ENCODE results near the gene TMOD2.
"Not testable (repeated sequence)": the region's sequence is repeated elsewhere in the genome, so short reads cannot be mapped to it uniquely, and the experiment has no call there.

The TMOD2 gene

DNA sequence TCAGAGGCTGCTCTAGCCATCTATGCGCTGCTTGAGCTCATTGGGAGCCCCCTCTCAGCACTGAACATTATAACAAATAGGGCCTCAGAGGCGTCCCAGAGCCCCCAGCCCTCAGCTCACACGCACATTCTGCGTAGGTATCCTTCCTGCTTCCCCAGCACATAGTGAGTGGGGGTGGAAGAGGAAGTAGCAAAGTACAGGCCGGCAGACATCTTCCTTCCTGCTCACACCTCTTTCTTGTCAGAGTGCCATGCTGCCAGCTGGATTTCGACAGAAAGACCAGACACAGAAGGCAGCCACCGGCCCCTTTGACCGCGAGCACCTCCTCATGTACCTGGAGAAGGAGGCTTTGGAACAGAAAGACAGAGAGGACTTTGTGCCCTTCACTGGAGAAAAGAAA lies 16.6 kb downstream of the TMOD2 start:
- DNase-seq = peak in 1 of 58 donors; percentile 7

DNA sequence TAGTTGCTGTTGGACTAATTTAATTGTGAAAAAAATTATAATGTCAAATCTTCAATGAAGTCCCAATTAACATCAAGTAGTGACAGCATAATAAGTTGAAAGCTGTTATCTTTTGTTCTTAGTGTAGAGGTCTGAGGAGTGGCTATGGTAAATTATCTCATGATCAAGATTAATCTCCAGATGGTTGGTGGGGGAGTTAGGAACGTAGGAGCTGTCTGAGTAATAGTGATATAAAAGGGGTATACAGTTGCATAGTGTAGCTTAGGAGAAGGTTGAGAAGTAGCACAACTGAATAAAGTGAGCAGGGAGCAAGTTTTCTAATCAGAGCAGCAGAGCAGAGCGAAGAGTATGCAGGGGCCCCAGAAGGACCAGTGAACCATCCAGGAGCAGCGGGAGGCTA lies 19.5 kb downstream of the TMOD2 start:
- no peak for DNase-seq

DNA sequence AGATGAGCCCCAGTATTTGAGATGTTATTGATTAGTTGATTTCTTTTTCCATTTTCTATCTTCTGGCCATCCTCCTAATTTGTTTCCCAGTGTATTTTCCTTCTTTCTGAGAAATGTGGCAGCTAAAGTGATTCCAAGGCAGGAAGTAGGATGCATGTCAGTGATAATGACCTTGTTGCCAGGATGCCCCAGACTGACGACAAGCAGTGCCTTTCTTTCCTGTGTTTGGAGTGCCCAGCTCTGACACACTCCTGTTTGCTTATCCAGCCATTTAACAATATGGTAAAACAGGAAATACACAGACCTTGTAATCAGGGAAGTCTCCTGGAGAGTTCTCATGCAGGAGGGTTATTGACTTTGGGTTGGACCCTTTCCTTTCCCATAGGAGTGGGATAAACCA lies 20.4 kb downstream of the TMOD2 start:
- no peak for DNase-seq

DNA sequence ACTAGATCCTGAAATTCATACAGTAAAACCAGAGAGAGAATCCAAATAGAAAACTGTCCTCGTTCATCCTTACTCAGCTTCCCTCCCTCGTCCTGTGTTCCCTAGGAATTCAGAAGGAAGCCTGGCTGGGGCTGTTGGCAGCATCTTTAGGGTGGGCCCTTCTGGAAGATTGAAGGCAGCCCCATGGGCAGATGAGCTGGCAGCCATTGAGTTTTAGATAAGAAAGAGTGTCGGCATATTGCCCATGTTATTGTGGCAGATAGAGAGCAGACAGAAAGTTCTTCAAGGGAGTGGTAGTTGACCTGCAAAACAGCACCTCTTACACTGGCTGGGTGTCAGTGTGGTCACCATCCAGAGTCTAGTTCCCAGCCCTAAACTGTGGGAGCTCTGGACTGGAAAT lies 23.5 kb downstream of the TMOD2 start:
- DNase-seq = no peak

DNA sequence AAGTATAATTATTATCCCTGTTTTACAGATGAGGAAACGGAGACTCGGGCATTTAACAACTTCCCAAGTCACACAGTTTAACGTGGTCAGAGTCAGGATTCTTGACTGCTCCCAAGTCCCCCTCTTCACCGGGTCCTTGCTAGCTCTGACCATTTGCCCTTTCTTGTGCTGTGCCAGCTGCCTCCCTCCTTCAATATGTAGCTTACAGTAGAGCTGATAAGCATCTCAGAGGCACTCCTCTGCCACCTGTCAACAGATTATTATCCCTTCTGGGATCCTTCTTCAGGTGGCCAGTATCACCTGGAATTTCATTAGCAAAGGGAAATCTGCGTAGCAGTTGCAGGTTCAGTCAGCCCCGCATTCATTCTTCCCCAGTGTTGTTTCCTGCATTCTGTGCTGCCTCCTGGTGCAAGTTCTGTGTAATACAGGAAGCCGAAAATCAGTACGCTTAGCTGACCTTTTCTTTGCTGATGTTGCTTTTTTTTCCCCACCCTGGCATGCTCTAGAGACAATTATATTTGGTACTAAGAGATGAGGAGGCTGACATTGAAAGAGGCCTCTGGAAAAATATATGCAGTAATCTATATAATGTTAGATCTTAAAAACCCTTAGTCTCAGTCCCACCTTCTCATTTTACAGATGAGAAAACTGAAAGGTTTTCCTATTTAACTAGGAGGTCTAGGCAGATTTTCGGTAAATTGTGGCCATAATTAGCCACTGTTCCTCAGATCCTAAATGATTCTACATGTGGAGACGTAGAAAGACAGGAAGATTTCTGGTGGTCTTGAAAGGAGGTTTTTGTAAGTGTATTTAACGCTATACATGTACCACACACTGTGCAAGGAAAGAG lies 24.8 kb downstream of the TMOD2 start:
- DNase-seq = peak in 27 of 58 donors; percentile 7 to 60 (median 25)

DNA sequence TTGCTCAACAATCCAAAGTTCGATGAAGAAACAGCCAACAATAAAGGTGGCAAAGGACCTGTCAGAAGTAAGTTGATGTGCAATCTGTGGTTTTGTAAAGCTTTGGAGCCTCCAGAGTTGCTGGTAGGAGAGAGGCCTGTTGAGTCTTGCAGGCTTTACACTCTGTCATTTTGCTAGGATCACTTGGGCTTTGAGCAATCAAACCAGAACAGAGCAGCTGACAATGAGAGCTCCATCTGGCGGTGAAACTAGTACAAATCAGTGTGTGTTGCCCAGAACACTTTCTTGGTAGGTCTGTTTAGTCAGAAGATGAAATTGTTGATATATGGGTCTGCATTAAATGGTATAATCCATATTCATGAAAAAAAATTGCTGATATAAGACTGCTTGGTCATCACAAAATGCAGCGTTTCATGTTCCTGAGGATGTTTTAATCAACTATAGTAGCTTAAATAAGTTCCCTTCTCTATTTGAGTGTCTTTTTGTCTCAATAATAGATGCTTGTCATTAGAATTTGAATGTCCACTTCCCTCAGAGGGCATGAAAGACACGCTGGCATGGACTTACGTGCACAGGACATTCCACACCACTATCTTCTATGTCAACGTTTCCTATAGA lies 25.7 kb downstream of the TMOD2 start:
- peak in 43 of 58 donors; percentile 16 to 81 (median 50) for DNase-seq

DNA sequence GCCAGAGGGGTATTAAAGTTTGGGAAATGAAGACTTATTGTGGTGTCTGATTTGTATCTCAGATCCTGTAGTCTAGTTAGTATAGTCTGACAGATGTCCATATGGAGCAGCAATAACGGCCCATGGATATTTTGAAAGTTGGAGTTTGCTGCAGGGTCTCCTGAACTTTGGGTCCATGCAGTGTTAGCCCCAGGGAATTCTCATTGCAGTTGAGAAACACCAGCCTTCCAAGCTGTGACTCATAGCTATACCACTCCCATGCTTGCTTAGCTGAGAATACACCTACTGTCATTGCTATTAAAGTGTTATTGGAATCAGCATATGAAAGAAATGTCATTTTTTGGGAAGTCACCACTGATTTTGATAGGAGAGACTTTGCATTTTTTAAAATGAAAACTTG lies 29.2 kb downstream of the TMOD2 start:
- DNase-seq = no peak

DNA sequence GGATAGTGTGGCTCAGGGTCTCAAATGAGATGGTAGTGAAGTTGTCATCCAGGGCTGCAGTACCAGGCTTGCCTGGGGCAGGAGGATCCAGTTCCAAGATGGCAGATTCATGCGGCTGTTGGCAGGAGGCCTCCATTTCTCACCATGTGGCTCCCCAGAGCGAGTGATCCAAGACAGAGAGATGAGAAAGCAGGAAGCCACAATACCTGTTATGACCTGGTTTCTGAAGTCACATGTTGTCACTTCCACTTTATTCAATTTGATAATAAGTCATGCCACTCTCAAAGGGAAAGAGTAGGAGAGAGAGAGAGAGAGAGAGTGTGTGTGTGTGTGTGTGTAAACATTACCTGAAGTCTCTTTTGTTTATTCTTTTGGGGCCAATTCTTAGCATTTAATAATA lies 30.1 kb downstream of the TMOD2 start:
- DNase-seq = no peak

DNA sequence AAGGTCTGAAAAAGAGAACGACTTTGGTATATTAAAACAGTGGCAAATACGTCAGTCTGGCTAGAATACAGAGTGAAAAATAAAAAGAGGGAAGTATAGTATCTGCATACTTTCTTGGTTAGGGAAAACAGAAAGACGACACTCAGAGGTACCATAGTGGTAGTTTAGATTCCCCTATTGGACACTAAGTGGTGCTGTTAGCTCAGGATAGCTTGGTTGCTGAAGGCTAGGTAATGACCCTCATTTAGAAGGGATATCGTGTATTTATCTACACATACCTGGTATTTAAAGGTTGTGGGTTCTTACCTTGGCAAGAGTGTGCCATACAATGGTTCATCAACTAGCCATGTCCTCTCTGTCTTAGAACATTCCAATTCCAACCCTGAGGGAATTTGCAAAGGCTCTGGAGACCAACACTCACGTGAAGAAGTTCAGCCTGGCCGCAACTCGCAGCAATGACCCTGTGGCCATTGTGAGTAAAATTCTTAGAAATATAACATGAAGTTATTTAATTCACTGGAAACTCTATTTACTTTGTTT lies 31.0 kb downstream of the TMOD2 start:
- no peak for DNase-seq

DNA sequence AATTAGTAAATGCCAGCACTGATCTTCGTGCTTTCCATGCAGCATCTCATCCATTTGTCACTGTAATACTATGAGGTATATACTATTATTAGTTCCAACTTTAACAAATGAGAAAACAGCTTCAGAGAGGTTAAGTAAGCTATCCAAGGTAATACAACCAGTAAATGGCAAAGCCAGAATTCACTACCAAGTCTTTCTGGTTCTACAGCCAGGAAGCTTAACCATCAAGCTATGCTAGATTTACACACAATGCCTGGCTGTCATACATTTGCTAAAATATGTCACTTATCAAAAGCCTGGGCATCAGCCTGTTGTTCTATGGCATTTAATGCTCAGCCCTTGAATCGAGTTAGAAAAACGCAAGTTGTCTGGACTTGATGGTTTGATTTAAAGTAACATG lies 32.6 kb downstream of the TMOD2 start:
- DNase-seq = no peak

DNA sequence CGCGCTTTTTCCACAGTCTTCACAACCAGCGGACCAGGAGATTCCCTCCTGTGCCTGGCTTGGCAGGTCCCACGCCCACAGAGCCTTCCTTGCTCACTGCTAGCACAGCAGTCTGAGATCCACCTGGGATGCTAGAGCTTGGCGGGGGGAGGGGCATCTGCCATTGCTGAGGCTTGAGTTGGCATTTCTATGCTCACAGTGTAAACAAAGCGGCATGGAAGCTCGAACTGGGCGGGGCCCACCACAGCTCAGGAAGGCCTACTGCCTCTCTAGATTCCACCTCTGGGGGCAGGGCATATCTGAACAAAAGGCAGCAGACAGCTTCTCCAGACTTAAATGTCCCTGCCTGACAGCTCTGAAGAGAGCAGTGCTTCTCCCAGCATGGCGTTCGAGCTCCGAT lies 35.7 kb downstream of the TMOD2 start:
- DNase-seq = not testable (repeated sequence)

DNA sequence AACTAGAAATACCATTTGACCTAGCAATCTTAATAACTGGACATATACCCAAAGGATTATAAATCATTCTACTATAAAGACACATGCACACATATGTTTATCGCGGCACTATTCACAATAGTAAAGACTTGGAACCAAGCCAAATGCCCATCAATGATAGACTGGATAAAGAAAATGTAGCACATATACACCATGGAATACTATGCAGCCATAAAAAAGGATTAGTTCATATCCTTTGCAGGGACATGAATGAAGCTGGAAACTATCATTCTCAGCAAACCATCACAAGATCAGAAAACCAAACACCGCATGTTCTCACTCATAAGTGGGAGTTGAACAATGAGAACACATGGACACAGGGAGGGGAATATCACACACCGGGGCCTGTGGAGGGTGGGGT lies 41.1 kb downstream of the TMOD2 start:
- not testable (repeated sequence) for DNase-seq

DNA sequence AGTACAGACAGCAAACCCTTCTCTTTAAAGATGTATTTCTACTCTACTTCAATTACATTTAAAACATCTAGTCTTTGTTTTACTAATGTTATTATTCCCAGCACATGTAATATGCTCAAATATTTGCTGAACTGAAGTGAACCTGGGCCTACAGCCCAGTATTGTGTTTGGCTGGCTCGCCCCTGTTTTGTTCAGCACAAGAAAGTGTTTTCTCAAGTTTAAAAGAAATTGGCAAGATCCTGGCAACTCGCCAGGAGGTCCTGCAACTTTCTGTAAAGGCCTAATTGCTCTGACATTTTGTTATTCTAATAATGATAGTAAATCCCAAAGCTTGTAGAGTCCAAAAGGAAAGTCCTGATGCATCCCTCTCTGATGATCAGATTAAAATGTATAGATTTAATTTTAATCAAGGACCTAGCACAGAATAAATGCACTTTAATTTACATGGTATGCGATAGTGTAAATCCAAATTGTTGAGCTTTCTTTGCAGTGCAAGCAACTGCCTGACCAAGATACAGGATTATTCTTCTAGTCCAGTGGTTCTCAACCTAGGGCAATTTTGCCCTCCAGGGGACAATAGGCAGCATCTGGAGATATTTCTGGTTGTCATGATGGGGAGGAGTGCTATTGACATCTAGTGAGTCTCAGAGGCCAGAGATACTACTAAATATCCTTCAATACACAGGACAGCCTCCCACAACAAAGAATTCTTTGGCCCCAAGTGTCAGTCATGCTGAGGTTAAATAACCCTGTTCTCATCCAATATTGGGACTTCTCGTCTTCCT lies 42.3 kb downstream of the TMOD2 start:
- peak in 37 of 58 donors; percentile 4 to 79 (median 42) for DNase-seq

DNA sequence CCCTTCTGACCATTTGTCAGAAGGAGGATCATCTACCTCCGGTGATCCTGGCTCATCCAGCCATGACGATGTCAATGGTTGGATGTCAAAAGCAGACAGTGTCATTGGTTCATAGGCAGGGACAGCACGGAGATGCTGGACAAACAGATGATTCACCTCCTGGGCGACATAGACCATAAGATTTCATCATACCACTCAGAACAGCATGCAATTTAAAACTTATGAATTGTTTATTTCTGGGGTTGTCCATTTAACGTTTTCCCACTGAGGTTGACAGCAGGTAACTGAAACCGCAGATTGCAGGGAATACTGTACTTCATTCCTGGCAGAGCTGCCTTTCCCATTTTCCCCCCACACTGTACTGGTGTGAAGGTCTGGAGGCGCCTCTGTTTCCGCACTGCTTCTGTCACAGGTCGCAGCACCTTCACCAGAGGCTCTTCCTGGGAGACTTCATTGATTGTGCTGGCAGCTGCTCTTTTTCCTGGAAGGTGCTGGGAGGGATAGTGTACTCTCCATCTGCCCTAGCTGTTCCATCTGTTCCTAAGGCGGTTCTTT lies 45.5 kb downstream of the TMOD2 start:
- no peak for DNase-seq

DNA sequence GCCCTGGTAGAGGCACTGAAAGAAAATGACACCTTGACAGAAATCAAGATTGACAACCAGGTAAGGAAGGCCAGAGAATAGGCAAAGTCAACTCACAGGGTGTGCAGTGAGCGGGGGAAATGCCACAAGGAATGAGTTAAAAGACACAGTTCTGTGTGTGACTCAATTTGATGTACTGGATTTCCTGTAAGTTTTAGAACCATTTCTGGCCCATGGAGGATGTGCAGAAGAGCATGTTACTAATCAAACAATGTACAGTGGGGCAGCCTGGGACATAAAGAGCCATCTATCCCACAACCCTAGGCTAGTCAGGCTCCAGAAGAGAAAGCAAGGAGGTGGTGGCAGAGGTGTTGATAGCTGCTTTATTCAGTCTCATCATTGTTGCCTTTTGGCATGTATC lies 46.9 kb downstream of the TMOD2 start:
- DNase-seq = no peak

DNA sequence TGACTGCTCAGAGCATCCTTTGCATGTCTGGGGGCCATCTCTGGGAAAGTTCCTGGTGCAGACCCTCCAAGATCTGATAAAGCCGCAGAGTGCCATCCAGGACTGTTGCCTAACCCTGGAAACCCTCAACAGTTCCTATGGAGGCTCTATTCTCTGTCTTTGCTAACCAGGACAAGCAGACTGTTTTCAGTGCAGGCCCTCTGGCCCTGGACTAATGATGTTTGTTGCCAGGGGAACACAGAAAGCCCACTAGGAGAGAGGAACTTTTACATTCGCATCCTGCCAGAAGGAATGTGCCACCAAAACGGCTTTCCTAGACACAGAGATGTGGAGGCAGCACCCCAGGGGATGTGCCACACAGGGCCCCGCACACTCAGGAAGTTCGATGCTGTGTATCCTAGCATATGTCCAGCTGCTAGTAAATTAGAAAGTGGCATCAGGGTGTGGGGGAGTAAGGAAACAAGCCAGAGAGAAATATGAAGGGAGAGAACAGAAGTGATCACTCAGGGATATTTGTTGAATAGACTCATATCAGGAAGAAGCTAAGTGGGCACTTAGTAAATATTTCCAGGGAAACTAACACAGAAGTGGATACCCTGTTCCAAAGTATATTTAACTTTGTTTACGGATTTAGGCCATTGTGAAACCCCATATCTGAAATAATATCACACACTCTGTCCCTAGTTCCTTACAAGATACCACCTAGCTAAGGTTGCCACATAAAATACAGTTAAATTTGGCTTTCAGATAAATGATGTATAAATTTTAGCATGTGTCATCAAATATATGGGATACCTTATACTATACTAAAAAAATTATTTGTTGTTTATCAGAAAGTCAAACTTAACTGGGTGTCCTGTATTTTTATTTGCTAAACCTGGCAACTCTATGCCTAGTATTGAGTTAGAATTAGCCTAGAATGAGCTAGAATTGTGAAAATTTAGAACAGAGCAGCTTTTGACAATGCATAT lies 48.2 kb downstream of the TMOD2 start:
- peak in 13 of 58 donors; percentile 6 to 62 (median 26) for DNase-seq

DNA sequence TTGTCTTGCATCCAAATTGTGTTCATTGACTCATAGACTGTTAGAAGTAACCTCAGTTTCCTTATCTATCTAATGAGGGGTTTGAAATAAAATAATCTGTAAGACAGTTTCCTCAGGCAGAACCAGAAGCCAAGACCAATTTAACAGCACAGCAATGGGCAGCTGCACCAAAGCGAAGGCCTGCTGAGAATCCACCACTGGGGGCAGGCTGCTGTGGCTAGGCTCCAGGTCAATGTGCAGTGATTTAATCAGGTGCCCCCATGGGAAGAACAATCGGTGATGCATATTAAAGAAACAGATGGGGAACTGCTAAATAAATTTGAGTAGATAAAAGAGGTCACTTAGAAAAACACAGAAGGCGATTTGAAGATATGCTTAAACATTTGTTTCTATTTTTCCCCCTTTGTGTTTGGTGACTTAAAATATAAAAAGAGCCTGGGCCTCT lies 50.0 kb downstream of the TMOD2 start:
- DNase-seq = peak in 12 of 58 donors; percentile 1 to 36 (median 10)

DNA sequence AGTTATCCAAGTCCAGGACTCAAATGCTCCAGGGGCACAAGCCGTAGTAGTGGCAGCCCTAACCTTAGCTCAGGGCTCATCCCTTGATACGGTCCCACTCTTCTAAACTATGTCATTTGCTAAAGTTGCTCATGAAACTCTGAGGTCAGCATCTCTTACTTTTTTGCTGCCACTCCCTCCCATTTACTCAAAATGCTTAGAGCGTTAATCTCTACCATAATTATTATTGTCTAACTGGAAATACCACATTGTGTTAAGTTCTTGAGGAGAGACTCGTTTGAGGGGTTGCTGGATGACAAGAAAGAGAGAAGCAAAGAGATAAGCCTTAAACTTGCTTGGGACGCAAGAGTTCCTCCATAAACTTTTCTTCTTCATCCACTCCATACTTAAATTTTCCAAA lies 51.2 kb downstream of the TMOD2 start:
- DNase-seq = no peak

DNA sequence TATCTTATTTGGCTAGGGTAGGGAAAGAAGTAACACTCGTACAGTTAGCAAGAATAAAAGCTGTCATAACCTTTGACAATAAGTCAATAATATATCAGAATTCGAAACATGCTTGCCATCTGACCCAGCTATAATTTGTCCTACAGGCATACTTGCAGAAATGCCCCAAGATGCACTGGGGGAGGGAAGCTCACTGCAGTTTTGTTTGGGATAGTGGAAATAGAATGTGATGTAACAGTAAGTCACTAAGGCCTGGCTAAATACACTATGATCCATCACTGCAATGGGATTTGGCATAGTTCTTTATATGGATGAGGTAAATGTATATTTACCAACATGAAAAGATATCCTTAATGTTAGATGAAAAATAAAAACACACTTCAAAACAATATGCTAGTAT lies 52.6 kb downstream of the TMOD2 start:
- no peak for DNase-seq

DNA sequence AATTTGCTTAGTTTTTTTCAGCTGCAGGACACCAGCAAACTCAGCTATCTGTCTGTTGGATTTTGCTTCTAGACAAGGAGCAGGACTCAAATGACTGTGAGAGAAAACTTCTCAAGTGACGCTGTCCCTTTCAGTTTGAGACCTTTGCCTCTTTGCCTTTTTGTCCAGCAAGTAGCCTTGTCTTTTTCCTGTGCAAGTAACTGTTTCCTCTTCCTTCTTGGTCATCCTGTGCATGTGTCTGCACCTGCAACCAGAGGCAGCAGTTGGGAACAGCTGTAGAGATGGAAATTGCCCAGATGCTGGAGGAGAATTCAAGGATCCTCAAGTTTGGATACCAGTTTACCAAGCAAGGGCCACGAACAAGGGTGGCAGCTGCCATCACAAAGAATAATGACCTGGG lies 54.7 kb downstream of the TMOD2 start:
- no peak for DNase-seq
